ENCODE results near the gene VWA7.

- TF ChIP-seq, protein P1, sequence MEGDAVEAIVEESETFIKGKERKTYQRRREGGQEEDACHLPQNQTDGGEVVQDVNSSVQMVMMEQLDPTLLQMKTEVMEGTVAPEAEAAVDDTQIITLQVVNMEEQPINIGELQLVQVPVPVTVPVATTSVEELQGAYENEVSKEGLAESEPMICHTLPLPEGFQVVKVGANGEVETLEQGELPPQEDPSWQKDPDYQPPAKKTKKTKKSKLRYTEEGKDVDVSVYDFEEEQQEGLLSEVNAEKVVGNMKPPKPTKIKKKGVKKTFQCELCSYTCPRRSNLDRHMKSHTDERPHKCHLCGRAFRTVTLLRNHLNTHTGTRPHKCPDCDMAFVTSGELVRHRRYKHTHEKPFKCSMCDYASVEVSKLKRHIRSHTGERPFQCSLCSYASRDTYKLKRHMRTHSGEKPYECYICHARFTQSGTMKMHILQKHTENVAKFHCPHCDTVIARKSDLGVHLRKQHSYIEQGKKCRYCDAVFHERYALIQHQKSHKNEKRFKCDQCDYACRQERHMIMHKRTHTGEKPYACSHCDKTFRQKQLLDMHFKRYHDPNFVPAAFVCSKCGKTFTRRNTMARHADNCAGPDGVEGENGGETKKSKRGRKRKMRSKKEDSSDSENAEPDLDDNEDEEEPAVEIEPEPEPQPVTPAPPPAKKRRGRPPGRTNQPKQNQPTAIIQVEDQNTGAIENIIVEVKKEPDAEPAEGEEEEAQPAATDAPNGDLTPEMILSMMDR (IDR thresholded peaks at IDR 0.05; ENCODE audit: low read length) = no peak
- TF ChIP-seq EZH2 (IDR thresholded peaks at IDR 0.05; ENCODE audit: borderline replicate concordance, low read length) = no peak
Observed at GRCh38 chr6:31762356-31762755, 14.8 kb downstream of the VWA7 start, which contains the start of gene SAPCD1.

Measured in OCI-LY1 (cell line).